ENCODE measurements around the gene FBRS.
"Not testable (repeated sequence)": the region's sequence is repeated elsewhere in the genome, so short reads cannot be mapped to it uniquely, and the experiment has no call there.

Gene FBRS

GRCh38 chr16:30700491-30700890 is 42.3 kb downstream of the FBRS start:
- no peak for DNase-seq

GRCh38 chr16:30700971-30701370 is 42.7 kb downstream of the FBRS start:
- DNase-seq = no peak

DNA sequence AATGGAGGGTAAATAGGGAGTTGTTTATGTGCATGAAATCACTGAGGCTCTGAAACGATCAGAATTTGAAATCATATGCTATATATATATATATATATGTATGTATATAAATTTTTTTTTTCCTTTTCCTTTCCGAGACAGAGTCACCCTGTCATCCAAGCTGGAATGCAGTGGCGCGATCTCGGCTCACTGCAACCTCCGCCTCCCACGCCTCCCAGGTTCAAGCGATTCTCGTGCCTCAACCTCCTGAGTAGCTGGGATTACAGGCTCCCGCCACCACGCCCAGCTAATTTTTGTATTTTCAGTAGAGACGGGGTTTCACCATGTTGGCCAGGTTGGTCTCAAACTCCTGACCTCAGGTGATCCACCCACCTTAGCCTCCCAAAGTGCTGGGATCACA is 44.8 kb downstream of the FBRS start:
- not testable (repeated sequence) for DNase-seq

DNA sequence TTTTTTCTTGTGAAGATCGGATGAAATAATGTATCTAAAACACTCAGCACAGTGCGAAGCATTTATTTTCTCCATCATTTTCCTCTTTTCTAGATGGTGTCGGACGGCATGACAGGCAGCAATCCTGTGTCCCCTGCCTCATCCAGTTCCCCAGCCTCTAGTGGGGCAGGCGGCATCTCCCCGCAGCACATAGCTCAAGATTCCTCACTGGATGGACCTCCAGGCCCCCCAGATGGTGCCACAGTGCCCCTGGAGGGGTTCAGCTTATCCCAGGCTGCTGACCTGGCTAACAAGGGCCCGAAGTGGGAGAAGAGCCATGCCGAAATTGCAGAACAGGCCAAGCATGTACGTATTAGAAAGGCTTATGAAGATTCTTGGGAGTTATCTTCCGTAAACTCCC is 45.7 kb downstream of the FBRS start:
- DNase-seq = no peak

DNA sequence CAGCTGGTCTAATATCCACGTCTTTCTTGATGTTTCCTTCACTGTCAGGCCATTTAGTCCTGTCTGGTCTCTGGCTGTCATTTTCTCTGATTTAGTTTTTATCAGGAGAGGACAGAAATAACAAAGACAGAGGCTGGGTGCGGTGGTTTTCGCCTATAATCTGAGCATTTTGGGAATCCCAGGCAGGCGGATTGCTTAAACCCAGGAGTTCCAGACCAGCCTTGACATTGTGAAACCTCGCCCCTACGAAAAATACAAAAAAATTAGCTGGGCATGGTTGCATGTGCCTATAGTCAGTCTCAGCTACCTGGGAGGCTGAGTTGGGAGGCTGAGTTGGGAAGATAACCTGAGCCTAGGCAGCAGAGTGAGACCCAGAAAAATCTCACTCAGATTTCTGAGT is 47.8 kb downstream of the FBRS start:
- no peak for DNase-seq

GRCh38 chr16:30710971-30711370 is 52.7 kb downstream of the FBRS start:
- no peak for DNase-seq

- DNase-seq = no peak
Measured at GRCh38 chr16:30711712-30712111, 53.5 kb downstream of the FBRS start.

GRCh38 chr16:30715750-30716445 is 57.7 kb downstream of the FBRS start:
- DNase-seq = no peak

DNA sequence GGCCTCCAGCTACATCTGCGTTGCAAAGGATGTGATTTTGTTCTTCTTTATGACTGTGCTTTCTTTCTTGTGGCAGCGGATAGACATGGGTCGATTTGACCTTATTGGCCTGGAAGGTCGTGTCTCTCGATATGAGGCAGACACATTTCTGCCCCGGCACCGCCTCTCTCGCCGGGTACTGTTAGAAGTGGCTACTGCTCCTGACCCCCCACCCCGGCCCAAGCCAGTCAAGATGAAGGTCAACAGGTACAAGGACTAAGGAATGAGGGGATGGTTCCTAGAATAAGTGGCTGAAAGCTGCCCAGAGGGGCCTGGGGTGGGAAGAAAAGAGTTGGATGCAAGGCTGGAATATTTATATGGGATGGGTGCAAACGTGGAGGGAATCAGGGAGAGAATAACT is 61.9 kb downstream of the FBRS start:
- DNase-seq = no peak
